GM19099 (cell line): ENCODE results near the gene TBC1D16.

Source experiments
- POLR2A ChIP-seq: IDR thresholded peaks from 3 replicates; pipeline ENCODE4 v1.6.1; 2011; ENCODE audit warnings: low read depth; ENCODE audit not compliant: insufficient read length; ENCODE audit errors: extremely low read depth

The TBC1D16 gene

GRCh38 chr17:80035687-80035936, at the start of gene TBC1D16:
Gene TBC1D16, minus strand, starts transcription at chr17:80035872. Its CDS starts 22,325 bp downstream, at chr17:80013547.
- no peak for TF ChIP-seq POLR2A

GRCh38 chr17:80084773-80085172, 49.1 kb upstream of the TBC1D16 start:
- no peak for TF ChIP-seq POLR2A

- TF ChIP-seq POLR2A = no peak
Observed at GRCh38 chr17:80083136-80083661, 47.5 kb upstream of the TBC1D16 start.

DNA sequence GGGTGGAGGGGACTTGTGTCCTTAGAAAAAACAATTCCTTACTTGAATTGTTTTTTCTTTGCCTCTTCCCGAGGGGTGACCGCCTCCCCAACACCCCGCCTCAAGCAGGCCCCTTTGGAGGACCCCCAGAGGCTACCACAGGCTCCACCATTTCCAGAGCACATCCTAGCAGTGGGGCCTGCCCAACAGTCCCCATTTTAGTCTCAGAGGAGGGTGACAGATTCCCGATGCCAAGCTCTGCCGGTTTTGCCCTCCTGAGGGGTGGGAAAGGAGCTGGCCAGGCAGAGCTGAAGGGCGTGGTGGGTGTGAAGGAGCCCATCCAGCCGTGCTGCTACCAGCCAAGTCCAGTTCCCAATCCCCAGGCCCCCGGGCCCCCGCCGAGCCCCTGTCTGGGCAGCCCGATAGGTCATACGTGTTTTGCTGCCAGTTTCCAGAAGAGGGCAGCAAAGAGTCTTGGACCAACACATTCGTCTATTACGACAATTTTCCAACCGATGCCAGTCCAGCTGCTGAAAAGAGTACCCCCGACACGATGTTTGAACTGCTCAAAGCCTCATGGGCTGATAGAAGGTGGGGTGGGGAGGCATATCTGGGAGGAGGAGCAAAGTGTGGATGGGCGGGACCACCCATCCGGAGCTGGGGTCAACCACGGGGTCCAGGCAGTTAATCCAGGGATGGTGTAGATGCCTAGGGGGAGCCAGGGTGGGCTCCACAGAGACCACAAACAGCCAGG, 46.9 kb upstream of the TBC1D16 start:
- TF ChIP-seq POLR2A = no peak

DNA sequence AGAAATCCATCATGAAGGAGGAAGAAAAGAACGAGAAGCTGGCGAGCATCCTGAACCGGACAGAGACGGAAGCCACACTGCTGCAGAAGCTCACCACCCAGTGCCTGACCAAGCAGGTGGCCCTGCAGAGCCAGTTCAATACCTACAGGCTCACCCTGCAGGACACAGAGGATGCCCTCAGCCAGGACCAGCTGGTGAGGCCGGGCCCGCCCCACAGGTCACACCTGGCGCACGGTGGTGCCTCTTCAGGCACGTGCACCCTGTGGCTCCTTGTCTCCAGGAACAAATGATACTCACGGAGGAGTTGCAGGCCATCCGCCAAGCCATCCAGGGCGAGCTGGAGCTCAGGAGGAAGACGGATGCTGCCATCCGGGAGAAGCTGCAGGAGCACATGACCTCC, 45.9 kb upstream of the TBC1D16 start:
- no peak for TF ChIP-seq POLR2A

GRCh38 chr17:80080081-80080480, 44.4 kb upstream of the TBC1D16 start:
- TF ChIP-seq POLR2A = no peak

GRCh38 chr17:80072410-80072809, 36.7 kb upstream of the TBC1D16 start:
- no peak for TF ChIP-seq POLR2A

DNA sequence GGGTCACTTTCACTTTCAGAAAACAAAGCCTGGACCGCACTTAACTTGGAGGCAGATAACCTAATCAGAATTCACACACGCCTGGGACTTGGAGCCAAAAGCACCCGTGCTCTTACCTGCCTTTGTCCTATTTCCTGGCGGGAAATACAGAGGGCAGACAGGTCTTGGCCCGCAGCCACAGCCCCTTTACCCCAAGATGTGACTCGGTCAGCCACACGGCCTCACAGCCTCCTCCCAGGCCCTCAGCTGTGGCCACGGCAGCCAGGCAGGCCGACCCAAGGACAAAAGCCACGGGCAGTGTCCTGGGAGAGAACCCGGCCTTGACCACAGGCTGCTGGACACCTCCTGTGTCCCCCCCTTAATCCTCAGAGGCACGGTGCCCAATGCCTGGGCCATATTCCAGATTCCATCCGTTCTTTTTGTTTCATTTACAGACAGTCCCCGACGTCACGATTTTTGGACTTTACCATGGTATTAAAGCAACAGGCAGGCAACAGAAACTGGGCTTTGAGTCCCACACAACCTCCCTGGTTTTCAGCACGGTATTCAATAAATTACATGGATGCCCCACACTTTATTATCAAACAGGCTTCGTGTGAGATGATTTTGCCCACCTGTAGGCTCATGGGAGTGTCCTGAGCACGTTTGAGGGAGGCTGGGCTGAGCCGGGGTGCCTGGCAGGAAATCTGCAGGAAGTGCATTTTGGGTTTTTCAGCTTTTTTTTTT, 35.6 kb upstream of the TBC1D16 start:
- TF ChIP-seq POLR2A = no peak

DNA sequence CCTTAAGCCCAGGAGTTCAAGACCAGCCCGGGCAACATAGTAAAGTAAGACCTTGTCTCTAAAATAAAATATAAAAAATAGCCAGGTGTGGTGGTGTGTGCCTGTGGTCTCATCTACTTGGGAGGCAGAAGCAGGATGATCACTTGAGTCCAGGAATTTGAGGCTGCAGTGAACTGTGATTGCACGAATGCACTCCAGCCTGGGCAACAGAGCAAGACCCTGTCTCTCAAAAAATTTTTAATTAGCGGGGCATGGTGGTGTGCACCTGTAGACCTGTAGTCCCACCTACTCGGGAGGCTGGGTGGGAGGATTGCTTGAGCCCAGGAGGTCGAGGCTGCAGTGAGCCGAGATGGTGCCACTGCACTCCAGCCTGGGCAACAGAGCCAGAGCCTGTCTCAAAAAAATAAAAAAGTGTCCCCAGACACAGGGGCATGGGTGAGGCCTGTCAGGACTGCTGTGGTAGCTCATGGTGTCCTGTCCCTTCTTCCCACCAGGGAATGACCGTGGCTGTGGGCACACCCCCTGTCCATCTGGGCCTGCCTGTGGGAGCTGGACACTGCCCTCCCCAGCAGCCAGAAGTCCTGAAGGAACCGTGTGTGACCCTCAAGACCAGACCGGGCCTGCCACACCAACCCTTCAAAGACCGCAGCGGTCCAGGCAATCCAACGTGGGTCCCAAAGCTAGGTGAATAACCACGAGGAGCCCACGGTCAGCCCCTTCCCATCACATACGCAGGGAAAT, 34.9 kb upstream of the TBC1D16 start:
- TF ChIP-seq POLR2A = no peak

DNA sequence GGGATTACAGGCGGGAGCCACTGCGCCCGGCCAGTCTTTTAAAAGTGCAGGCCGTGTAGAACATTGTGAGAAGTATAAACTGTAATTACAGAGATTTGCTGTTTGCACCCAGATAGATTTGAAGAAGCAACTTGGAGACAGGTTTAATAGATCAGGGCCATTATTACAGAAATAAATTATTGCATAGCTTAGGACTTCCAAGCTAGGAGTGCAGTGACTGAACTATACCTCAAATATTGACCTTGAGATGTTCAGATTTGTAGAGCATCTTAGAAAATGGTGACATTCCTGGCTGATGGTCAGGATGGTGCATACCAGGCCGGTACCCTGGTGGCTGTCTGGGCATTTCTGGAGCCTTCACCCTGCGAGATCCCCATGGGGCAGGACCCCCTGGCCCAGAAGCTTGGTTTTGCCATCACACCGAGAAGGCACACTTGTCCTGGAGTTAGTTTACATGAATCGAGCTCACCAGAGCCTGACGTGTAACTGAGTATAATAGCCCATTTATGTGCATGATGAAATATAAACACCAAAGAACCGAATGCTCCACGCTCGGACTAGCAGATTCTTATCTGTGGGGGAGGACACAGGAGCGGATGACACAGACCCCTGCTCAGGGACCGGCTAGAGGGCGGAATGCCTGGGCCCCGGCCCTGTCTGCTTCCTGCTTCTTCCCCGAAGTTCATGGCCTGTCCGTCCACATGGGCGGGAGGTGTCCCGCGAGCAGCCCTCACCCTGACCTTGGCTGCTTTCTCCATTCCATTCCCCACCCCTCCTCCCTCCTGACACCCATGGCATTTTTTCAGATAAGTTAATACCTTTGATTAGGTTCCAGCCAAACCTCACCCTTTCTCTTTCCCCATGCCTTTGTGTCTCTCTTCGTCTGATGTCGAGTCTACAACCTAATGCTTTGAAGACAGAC, 32.9 kb upstream of the TBC1D16 start:
- TF ChIP-seq POLR2A = no peak

- no peak for TF ChIP-seq POLR2A
Observed at GRCh38 chr17:80067393-80067986, 31.8 kb upstream of the TBC1D16 start.

- TF ChIP-seq POLR2A = no peak
Observed at GRCh38 chr17:80065478-80066170, 30.0 kb upstream of the TBC1D16 start.

DNA sequence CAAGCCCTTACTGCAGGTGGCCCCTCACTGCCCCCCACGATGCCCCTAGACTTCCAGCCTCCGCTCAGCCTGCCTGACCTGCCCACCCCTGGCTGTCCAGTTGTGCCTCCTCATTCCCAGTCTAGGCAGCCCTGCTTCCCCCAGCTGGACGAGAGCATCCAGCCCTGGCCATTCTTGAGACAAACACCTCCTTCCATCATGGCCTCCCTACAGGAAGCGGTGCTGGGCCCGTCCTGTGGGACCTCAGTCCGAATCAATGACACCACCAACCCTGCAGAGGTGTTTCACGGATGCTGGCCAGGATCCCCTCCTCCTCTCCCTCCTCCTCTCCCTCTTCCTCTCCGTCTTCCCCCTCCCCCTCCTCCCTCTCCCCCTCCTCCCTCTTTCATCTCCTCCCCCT, 29.0 kb upstream of the TBC1D16 start:
- no peak for TF ChIP-seq POLR2A
